HG03439 (cell line): ENCODE measurements around the gene DNM1L.

Experiments used
- ATAC-seq: cut with Tn5 transposase; IDR thresholded peaks from one replicate; pipeline ENCODE4 v1.9.1; 2021; ENCODE audit warnings: mild to moderate bottlenecking, moderate library complexity; ENCODE audit not compliant: unreplicated experiment

DNM1L gene

GRCh38 chr12:32755654-32756475 is 76.8 kb downstream of the DNM1L start, which contains the start of gene YARS2:
YARS2 (minus strand) TSS chr12:32755897; CDS start chr12:32755874, 23 bp downstream.
- ATAC-seq = peak; percentile 90

DNA sequence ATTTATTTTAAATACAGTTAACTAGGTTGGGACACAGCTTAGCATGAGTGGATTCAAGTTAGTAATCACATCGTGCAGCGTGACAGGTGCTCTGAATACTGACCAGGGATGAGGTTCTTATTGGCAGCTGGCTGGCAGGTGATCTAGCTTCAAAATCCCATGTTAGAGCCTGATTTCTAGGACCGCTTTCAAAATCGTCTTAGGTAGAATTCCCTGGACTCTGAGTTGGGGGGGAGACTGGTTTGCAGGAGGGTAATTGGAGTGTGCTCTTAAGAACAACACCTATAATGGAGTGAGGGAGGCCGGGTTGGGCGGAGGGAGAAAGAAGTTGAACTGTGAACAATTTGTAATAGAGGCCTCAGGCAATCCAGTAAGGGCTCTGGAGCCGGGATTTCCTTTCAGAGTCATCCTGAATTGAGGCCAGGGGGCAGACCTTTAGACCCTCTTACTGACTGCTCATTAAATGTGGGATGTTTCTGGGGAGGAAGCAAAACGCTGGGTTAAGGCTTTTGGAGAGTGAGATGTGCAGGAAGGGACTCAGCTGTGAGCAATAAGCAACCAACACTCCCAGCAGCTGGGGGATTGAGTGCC is 77.5 kb downstream of the DNM1L start:
- ATAC-seq = no peak

DNA sequence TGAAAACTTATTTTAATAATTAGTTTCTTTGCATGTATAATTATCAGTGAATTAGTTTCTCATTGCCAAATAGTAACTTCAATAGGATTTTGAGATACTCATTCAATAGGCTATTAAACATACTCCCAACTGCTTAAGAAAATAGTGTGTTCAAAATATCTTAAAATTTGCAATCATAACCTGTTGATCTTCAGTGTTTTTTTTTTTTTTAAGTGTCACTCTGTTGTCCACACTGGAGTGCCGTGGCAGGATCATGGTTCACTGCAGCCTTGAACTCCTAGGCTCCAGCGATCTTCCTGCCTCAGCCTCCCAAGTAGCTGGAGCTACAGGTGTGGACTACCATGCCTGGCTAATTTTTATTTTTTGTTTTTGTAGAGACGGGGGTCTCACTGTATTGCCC is 78.1 kb downstream of the DNM1L start:
- ATAC-seq = no peak

DNA sequence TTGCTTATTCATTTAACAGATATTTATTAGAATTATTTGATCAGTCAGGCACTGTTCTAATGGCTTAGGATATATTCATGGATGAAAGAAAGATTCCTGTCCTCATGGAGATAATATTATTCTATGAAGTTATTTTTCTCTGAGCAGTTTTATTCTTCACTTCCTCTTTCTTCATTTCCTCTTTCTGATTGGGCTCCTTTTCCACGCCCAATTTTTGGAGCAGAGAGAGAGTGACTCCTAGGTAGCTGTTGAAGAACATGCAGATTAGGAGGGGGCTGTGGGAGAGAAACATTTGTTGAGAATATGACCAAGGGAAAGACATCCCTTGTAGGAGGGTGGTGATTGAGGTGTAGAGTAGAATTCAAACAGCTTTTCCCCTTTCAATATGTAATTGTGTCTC is 82.6 kb downstream of the DNM1L start:
- no peak for ATAC-seq

- ATAC-seq = no peak
These were observed 86.8 kb downstream of the DNM1L start for GRCh38 chr12:32765906-32766305.

- no peak for ATAC-seq
These were observed 89.4 kb downstream of the DNM1L start for GRCh38 chr12:32768518-32768917.

- no peak for ATAC-seq
These were observed 91.0 kb downstream of the DNM1L start for GRCh38 chr12:32770141-32770540.

- ATAC-seq = no peak
These were observed 94.6 kb downstream of the DNM1L start for GRCh38 chr12:32773691-32774090.

GRCh38 chr12:32776258-32776657 is 97.2 kb downstream of the DNM1L start:
- no peak for ATAC-seq

- ATAC-seq = no peak
These were observed 98.1 kb downstream of the DNM1L start for GRCh38 chr12:32777159-32777558.

GRCh38 chr12:32777691-32778175 is 98.6 kb downstream of the DNM1L start:
- ATAC-seq = no peak

DNA sequence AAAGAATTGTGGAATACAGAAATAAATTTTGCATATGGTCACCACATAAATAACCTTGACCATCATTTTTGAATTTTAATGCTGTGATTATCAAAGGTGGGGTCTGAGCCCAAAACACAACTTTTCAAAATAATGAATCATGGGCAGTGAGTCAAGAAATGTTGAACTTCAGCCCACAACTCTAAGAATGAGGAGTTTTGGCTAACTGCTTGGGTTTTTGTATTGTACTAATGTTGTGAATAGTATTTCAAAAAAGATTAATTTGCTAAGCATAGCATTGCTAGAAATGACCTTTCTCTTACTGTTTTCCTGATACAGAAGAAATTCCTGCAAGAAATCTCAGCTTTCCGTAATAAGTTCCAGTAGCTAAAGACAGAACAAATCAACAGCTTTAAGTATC is 101.0 kb downstream of the DNM1L start:
- no peak for ATAC-seq

GRCh38 chr12:32783029-32783428 is 103.9 kb downstream of the DNM1L start:
- no peak for ATAC-seq

- ATAC-seq = no peak
These were observed 106.5 kb downstream of the DNM1L start for GRCh38 chr12:32785557-32785956.

DNA sequence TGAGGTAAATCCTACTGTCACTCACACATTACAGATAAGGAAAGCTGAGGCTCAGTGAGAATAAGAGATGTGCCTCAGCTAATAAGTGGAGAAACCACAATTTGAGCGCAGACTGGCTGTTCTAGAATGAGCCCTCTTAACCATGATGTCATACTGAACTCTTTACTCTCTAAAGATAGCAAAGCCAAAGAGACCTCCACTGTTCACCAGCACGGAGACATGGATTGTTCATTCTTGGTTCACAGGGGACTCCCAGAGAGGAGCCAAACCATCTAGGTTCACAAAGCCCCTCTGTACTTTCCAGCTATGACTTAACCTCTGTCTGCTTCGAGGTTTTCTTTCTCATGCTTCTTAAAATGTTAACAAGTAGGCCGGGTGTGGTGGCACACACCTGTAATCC is 109.3 kb downstream of the DNM1L start:
- no peak for ATAC-seq

GRCh38 chr12:32789446-32789845 is 110.3 kb downstream of the DNM1L start:
- no peak for ATAC-seq

- no peak for ATAC-seq
These were observed 110.8 kb downstream of the DNM1L start for GRCh38 chr12:32789916-32790315.

GRCh38 chr12:32794281-32794680 is 115.2 kb downstream of the DNM1L start:
- no peak for ATAC-seq
